Spinal cord (tissue), 10 donors: Measurements from ENCODE around the gene PPP1R13B. TPM values are rescaled to one million over a fixed set of nuclear protein-coding genes. Genes with fewer than 3 reads are reported as not detected.

Experiments used
- DNase-seq, 6 donors: peaks; one replicate each; pipeline versions ENCODE4 v3.0.0 to v3.0.0-alpha.2; 2013 to 2015; ENCODE audit warnings: low spot score in 6 of 6, low read depth in 4 of 6
- H3K27ac ChIP-seq: one replicate; pipeline ENCODE4 v1.5.1; 2013; ENCODE audit warnings: low read depth, low read length, control low read depth
- H3K27me3 ChIP-seq: one replicate; pipeline ENCODE4 v1.6.1; 2013; ENCODE audit warnings: low read length; ENCODE audit not compliant: control insufficient read depth, insufficient read depth
- H3K36me3 ChIP-seq: one replicate; pipeline ENCODE4 v1.6.1; 2013; ENCODE audit warnings: low read length; ENCODE audit not compliant: control insufficient read depth, insufficient read depth
- H3K4me1 ChIP-seq: one replicate; pipeline ENCODE4 v1.6.1; 2013; ENCODE audit warnings: low read length; ENCODE audit not compliant: control insufficient read depth, insufficient read depth
- H3K4me3 ChIP-seq: one replicate; pipeline ENCODE4 v1.5.1; 2013; ENCODE audit warnings: low read depth, low read length, control low read depth
- H3K9me3 ChIP-seq: one replicate; pipeline ENCODE4 v1.6.1; 2013; ENCODE audit warnings: low read length; ENCODE audit not compliant: control insufficient read depth, insufficient read depth
- WGBS: methylation state at CpG from one replicate; pipeline ENCODE4 v1.1.5; 2013; ENCODE audit warnings: missing lambda C conversion rate; ENCODE audit not compliant: insufficient coverage; 5-methylcytosine and 5-hydroxymethylcytosine counted together
- polyA plus RNA-seq, 2 donors: library from polyadenylated mRNA; unstranded; fragments of 120-200 nt; gene quantifications; one replicate each; pipeline ENCODE4 v1.2.1, GENCODE V29; 2013; ENCODE audit not compliant: insufficient read length in 2 of 2
- total RNA-seq, 2 donors: library from RNA; depleted of rRNA in 1 of 2; stranded (reverse); fragments of 120-200 nt in 1 of 2; fragments of >200 nt in 1 of 2; gene quantifications; one replicate each; pipeline versions ENCODE4 v1.2.3 to v1.2.4, GENCODE V29; 2013 to 2014
- donor health status: healthy.

The PPP1R13B gene
- total and polyA plus RNA-seq, 4 donors = 16.6 to 46.3 (median 26.5) TPM

DNA sequence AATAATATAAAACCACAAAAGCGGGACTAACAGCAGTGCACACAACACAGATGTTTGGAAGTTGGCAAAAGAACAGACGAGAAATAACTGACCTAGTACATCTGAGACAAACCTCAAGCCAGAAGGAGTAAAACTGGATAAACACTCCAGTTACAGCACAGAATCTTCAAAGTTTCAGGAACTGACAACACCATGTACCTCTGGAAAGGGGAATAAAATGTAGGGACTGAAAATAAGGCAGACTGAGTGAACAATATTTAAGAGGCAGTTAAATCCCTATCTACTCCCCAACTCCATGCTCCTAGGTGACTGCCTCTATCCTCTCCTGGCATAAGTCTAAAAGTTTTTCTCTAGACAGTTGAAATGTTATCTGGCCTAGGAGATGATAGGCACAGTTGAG is 73.9 kb downstream of the PPP1R13B start:
- Histone ChIP-seq H3K4me1 (no peaks in the 10 kb centered on the region), H3K4me3 (no peak overlapping the region), H3K27ac (no peak overlapping the region), H3K9me3 (no peaks in the 10 kb centered on the region), H3K27me3 (no peaks in the 10 kb centered on the region), H3K36me3 (peaks cover 4% of the 10 kb centered on the region)
- no CpG with 5 or more reads among the region's 2 CpGs for WGBS
- DNase-seq = peak in 2 of 6 donors; percentile 10 to 22

DNA sequence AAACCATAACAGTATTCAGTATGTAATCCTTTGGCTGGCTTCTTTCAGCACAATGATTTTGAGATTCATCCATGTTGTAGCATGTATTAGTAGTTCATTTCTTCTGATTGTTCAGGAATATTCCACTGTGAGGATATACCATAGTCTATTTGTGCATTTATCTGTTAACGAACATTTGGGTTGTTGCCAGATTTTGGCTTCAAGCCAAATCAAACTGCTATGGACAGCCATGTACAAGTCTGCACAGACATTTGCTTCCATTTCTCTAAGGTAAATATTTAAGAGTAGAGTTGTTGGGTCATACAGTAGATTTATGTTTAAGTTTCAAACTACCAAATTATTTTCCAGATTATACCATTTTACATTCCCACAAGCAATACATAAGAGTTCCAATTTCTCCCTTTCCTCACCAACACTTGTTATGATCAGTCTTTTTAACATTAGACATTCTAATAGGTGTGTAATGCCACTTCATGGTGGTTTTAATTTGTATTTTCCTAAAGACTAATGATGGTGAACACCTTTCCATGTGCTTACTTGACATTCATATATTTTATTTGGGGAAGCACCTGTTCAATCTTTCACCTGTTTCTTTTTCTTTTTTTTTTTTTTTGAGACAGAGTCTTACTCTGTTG is 75.2 kb downstream of the PPP1R13B start:
- DNase-seq = no peak
- no peak overlapping the region for H3K27ac ChIP-seq
- H3K4me3 ChIP-seq = no peak overlapping the region
- no CpG with 5 or more reads among the region's 1 CpG for WGBS
- no peaks in the 10 kb centered on the region for H3K27me3 ChIP-seq
- H3K9me3 ChIP-seq = no peaks in the 10 kb centered on the region
- H3K36me3 ChIP-seq = no peaks in the 10 kb centered on the region
- no peaks in the 10 kb centered on the region for H3K4me1 ChIP-seq

- Histone ChIP-seq H3K9me3 (no peaks in the 10 kb centered on the region), H3K4me3 (no peak overlapping the region), H3K27ac (no peak overlapping the region), H3K27me3 (no peaks in the 10 kb centered on the region), H3K4me1 (no peaks in the 10 kb centered on the region), H3K36me3 (no peaks in the 10 kb centered on the region)
- WGBS = 71% methylated on average over 1 of the region's 4 CpGs
- no peak for DNase-seq
Measured at GRCh38 chr14:103770902-103771301, 76.5 kb downstream of the PPP1R13B start.

DNA sequence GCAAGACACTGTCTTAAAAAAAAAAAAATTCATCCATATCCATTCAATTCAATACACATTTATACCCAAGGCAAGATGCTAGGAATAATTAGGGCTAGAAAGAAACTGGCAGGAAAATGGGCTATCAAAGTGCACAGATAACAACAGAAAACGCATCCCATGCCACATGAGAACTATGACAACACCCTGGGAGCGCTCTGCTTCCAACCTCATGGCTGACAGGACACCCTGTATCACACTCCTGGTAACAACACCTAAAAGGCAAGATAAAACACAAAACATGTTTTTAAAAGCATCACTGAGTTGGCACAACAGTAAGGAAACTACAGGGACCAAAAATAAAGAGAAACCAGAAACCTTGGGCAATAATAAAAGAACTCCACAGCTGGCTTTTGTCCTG is 76.9 kb downstream of the PPP1R13B start:
- WGBS = 100% methylated on average over 2 of the region's 2 CpGs
- DNase-seq = no peak
- Histone ChIP-seq H3K27me3 (no peaks in the 10 kb centered on the region), H3K4me3 (no peak overlapping the region), H3K9me3 (no peaks in the 10 kb centered on the region), H3K36me3 (no peaks in the 10 kb centered on the region), H3K27ac (no peak overlapping the region), H3K4me1 (no peaks in the 10 kb centered on the region)

DNA sequence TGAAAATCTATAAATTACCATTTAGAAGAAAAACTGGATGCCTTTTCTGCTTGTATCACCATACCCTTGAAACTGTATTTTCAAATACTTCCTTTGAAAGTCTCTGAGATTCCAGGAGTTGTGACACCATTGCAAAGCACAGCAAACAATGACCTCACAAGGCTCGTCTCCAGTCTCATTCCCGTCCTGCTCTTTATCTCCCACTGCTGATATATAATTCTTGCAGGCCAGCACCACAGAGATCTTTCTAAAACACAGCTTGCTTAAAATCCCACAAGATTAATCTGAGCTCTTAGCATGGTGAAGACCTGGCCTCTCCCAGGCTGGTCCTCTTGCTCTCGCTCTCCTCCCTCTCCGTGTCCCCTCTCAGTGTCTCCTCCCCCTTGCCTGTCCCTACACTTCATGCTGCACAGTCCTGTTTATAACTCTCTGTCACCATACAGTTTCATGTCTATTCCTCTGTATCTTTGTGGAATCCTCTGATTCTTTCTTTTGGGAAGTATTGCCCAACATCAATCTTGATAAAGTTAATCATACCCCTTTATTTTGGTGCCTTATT is 80.0 kb downstream of the PPP1R13B start:
- DNase-seq = no peak
- Histone ChIP-seq H3K9me3 (no peaks in the 10 kb centered on the region), H3K27ac (no peak overlapping the region), H3K4me3 (no peak overlapping the region), H3K27me3 (no peaks in the 10 kb centered on the region), H3K4me1 (no peaks in the 10 kb centered on the region), H3K36me3 (no peaks in the 10 kb centered on the region)
- 71% methylated on average over 4 of the region's 4 CpGs for WGBS

DNA sequence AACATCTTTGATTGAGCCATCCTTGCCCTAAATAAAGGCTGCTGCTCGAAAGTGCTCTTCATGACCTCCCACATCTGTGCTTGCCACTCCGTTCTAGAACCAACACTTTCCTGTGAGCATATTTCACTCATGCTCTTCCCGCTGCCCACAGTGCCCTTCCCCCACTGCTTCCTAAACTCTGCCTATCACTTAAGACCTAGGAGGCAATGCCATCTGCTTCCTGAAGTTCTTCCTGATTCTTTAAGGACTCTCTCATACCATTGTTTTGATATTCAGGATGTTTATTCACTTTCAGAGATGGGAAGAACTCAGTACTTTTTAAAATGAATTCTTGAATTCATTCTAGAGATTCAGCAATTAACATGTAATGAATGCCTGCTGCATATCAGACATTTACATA is 81.8 kb downstream of the PPP1R13B start:
- no peak for DNase-seq
- no peaks in the 10 kb centered on the region for H3K4me1 ChIP-seq
- H3K36me3 ChIP-seq = no peaks in the 10 kb centered on the region
- no peak overlapping the region for H3K27ac ChIP-seq
- 91% methylated on average over 3 of the region's 3 CpGs for WGBS
- no peaks in the 10 kb centered on the region for H3K9me3 ChIP-seq
- H3K27me3 ChIP-seq = no peaks in the 10 kb centered on the region
- no peak overlapping the region for H3K4me3 ChIP-seq

GRCh38 chr14:103763730-103764488 is 83.5 kb downstream of the PPP1R13B start:
- no CpG with 5 or more reads among the region's 5 CpGs for WGBS
- no peaks in the 10 kb centered on the region for H3K36me3 ChIP-seq
- no peak for DNase-seq
- H3K27ac ChIP-seq = no peak overlapping the region
- H3K4me3 ChIP-seq = no peak overlapping the region
- no peaks in the 10 kb centered on the region for H3K4me1 ChIP-seq
- H3K27me3 ChIP-seq = no peaks in the 10 kb centered on the region
- no peaks in the 10 kb centered on the region for H3K9me3 ChIP-seq

DNA sequence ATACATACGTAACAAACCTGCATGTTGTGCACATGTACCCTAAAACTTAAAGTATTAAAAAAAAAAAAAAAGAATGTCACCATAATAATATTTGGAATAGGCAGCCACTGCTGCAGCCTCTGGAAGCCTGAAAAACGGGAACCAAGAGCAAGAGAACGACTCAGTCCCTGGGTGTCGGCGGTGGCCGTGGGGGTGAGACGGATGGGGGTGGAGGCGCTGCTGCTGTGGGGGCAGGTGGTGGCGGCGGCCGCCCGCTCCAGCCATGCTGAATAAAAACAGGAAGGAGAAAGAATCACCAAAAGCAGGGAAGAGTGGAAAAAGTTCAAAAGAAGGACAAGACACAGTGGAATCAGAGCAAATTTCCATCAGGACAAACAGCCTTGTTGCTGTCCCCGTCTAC is 84.8 kb downstream of the PPP1R13B start:
- Histone ChIP-seq H3K9me3 (no peaks in the 10 kb centered on the region), H3K36me3 (no peaks in the 10 kb centered on the region)
- 55% methylated on average over 8 of the region's 13 CpGs for WGBS

GRCh38 chr14:103762036-103762435 is 85.3 kb downstream of the PPP1R13B start:
- Histone ChIP-seq H3K4me1 (no peaks in the 10 kb centered on the region), H3K9me3 (no peaks in the 10 kb centered on the region), H3K27ac (no peak overlapping the region), H3K36me3 (no peaks in the 10 kb centered on the region), H3K4me3 (no peak overlapping the region), H3K27me3 (no peaks in the 10 kb centered on the region)
- DNase-seq = peak in 1 of 6 donors; percentile 20
- WGBS = no CpG with 5 or more reads among the region's 1 CpG

More for the DNA sequence above, 84.8 kb downstream of the PPP1R13B start:
- H3K4me3 ChIP-seq = no peak overlapping the region
- no peak for DNase-seq
- no peaks in the 10 kb centered on the region for H3K4me1 ChIP-seq
- no peaks in the 10 kb centered on the region for H3K27me3 ChIP-seq
- no peak overlapping the region for H3K27ac ChIP-seq
